BLaER1 (cell line): ENCODE data around the gene GLT6D1.

Experiments
- H3K27ac ChIP-seq: shearing (Covaris generic); formaldehyde crosslinking; 2 replicates; pipeline ENCODE4 v1.8.1; 2022
- H3K27me3 ChIP-seq: shearing (Covaris generic); formaldehyde crosslinking; 2 replicates; pipeline ENCODE4 v1.8.1; 2022
- H3K36me3 ChIP-seq: shearing (Covaris generic); formaldehyde crosslinking; 2 replicates; pipeline ENCODE4 v1.8.1; 2022
- H3K4me1 ChIP-seq: shearing (Covaris generic); formaldehyde crosslinking; 2 replicates; pipeline ENCODE4 v1.8.1; 2022
- H3K4me2 ChIP-seq: shearing (Covaris generic); formaldehyde crosslinking; 2 replicates; pipeline ENCODE4 v1.8.1; 2022
- H3K4me3 ChIP-seq: shearing (Covaris generic); formaldehyde crosslinking; 2 replicates; pipeline ENCODE4 v1.8.1; 2022
- H3K9ac ChIP-seq: shearing (Covaris generic); formaldehyde crosslinking; 2 replicates; pipeline ENCODE4 v1.8.1; 2022
- H3K9me3 ChIP-seq: shearing (Covaris generic); formaldehyde crosslinking; 2 replicates; pipeline ENCODE4 v1.8.1; 2022
- H4K20me1 ChIP-seq: shearing (Covaris generic); formaldehyde crosslinking; 2 replicates; pipeline ENCODE4 v1.8.1; 2022
- Cebpa-rat ChIP-seq: shearing (Covaris generic); IDR thresholded peaks from 2 replicates; pipeline ENCODE4 v1.8.1; 2022

The GLT6D1 gene

DNA sequence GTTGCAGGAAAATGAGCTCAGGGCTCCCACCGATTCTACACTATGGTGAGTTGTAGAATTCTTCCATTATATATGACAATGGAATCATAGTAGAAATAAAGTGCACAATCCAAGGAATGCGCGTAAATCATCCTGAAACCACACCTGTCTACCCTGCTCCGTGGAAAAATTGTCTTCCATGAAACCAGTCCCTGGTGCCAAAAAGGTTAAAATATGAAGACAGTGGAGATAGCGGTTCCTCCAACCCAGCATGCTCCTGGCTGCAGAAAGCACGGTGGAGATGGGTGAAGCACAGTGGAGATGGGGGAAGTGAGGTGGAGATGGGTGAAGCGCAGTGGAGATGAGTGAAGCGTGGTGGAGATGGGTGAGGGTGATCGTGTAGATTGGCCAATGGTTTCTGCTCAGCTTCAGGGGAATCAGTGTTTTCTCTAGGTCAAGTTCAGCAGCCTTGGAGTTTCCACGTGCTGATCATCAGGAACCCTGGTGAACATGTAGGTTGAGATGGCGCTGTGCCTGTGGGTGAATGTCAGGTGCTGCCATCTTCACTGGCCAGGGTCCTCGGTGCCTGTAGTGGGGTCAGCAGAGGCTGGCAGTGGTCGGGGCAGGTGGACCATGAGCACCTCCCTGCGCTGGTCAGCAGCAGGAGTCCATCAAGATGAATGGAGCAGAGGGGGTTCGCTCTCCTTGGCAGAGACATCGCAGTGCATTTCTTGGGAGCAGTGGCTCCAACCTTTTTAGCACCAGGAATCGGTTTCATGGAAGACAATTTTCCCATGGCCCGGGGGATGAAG lies 57.5 kb downstream of the GLT6D1 start:
- no peaks in the 10 kb centered on the region for H3K36me3 ChIP-seq
- H3K9ac ChIP-seq: no peak overlapping the region
- no peak overlapping the region for H3K27ac ChIP-seq
- H3K9me3 ChIP-seq: no peaks in the 10 kb centered on the region
- no peak for TF ChIP-seq Cebpa-rat
- no peaks in the 10 kb centered on the region for H3K27me3 ChIP-seq
- no peaks in the 10 kb centered on the region for H4K20me1 ChIP-seq
- H3K4me3 ChIP-seq: no peak overlapping the region
- H3K4me1 ChIP-seq: peaks cover 31% of the 10 kb centered on the region
- H3K4me2 ChIP-seq: no peak overlapping the region

DNA sequence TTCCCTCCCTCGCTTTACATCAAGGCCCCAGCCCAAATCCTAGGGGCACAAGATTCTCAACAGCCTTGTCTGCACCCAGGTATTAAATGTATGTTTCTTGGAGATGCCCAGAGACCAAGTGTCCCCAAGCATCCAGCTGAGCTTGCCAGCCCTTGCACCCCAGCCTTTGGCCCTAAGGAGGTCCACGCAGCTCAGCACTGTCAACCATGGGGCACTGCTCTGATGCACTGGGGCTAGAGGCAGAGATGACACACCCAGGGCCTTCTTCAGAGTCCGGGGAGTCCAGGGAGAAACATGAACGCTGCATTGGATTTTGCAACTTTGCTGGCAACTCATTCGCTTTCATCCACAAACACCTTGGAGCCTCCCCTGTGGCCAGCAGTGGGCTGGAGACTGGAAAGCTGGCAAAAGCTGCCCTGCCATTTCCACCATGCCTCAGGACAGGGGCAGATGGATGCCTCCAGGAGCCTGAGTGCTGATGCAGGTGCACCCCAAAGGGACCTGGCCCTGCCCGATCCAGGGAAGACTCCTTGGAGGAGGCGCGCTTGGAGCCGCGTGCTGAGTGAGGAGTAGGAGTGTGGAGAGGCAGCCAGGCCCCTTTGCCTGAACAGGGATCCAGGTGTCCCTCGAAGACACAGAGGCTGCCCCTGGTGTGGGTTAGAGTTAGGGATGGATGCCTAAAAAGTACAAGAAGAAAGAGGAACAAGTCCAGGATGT lies 58.5 kb downstream of the GLT6D1 start:
- H3K9ac ChIP-seq: no peak overlapping the region
- no peaks in the 10 kb centered on the region for H3K27me3 ChIP-seq
- no peaks in the 10 kb centered on the region for H3K36me3 ChIP-seq
- H3K4me1 ChIP-seq: peaks cover 21% of the 10 kb centered on the region
- no peak overlapping the region for H3K27ac ChIP-seq
- H3K9me3 ChIP-seq: no peaks in the 10 kb centered on the region
- no peak overlapping the region for H3K4me2 ChIP-seq
- TF ChIP-seq Cebpa-rat: no peak
- H3K4me3 ChIP-seq: no peak overlapping the region
- H4K20me1 ChIP-seq: no peaks in the 10 kb centered on the region

DNA sequence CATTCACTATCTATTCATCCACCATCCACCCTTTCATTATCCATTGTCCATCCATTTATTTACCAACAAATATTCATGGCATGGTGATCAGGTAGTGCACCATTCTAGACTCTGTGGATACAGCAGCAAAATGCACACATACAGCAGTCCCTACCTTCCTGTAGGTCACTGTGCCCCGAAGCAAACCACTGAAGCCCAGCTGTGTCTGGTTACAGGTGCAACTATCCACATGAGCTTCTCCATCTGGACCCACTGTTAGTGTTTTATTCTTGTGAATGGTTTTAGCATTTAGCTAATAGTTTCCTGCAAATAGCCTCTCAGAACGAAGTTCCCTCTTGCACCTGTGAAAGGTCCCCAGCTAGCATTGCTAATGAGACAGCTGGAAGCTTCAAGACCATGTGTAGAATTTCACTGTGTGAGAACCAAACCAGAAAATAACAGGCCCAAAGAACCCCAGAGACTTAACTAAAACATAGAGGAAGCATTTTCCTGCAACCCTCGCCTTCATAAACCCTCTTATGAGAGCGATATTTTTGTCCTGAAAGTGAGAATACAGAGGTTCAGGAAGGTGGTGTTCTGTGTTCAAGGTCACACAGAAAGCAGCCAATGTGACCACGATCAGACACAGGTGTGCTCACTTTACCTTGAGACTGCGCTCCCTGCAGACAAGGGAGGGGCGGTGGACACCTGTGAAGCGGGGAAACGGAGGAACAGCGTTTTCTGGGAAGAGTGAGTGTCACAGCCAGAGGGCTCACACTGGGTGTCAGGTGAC lies 59.3 kb downstream of the GLT6D1 start:
- Histone ChIP-seq H3K36me3 (no peaks in the 10 kb centered on the region), H3K27me3 (no peaks in the 10 kb centered on the region)

DNA sequence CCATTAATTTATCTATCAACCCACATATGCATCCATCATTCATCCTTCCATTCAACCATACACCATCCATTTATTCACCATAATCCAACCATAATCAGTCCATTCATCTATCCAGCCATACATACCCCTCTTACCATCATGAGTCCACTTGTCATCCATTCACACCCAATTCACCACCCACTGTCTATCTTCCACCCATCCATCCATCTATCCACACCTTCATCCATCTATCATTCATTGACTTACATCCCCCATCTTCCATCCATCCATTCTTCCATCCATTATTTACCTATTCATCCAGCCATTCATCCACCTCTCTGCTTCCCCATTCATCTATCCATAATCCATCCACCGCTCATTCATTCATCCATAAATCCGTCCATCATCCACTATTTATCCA lies 60.0 kb downstream of the GLT6D1 start:
- H3K4me2 ChIP-seq: no peak overlapping the region
- TF ChIP-seq Cebpa-rat: no peak
- peaks cover 7% of the 10 kb centered on the region for H3K4me1 ChIP-seq

More for the DNA sequence above, 59.3 kb downstream of the GLT6D1 start:
- Histone ChIP-seq H3K9me3 (no peaks in the 10 kb centered on the region), H3K4me1 (peaks cover 14% of the 10 kb centered on the region), H3K4me2 (no peak overlapping the region), H3K4me3 (no peak overlapping the region), H3K27ac (no peak overlapping the region), H3K9ac (no peak overlapping the region), H4K20me1 (no peaks in the 10 kb centered on the region)
- TF ChIP-seq Cebpa-rat: no peak

DNA sequence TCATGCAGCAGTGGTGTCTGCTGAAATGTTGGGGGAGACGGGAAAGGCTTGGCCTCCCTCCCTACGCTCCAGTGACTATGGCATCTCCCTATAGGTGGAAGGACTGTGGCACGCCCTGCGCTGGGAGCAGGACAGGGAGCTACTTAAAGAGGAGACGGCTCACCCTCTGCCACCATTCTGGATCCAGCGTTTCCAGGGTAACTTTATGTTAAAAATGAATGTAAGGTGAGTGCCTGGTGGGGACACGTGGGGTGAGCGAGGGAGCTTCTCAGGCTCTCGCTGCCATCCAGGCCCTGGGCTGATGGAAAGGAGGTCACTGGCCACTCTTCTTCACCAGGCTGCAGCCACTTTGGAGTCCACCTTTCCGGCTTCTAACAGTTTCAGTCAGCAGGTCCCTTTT lies 62.1 kb downstream of the GLT6D1 start:
- H3K4me3 ChIP-seq: no peak overlapping the region
- H3K36me3 ChIP-seq: no peaks in the 10 kb centered on the region
- H3K9me3 ChIP-seq: no peaks in the 10 kb centered on the region
- H3K4me2 ChIP-seq: no peak overlapping the region
- H3K9ac ChIP-seq: no peak overlapping the region
- no peaks in the 10 kb centered on the region for H4K20me1 ChIP-seq
- H3K4me1 ChIP-seq: no peaks in the 10 kb centered on the region
- no peak overlapping the region for H3K27ac ChIP-seq
- no peaks in the 10 kb centered on the region for H3K27me3 ChIP-seq
- no peak for TF ChIP-seq Cebpa-rat

More for the DNA sequence above, 60.0 kb downstream of the GLT6D1 start:
- Histone ChIP-seq H3K27me3 (no peaks in the 10 kb centered on the region), H3K9me3 (no peaks in the 10 kb centered on the region), H4K20me1 (no peaks in the 10 kb centered on the region), H3K27ac (no peak overlapping the region), H3K4me3 (no peak overlapping the region), H3K9ac (no peak overlapping the region), H3K36me3 (no peaks in the 10 kb centered on the region)

DNA sequence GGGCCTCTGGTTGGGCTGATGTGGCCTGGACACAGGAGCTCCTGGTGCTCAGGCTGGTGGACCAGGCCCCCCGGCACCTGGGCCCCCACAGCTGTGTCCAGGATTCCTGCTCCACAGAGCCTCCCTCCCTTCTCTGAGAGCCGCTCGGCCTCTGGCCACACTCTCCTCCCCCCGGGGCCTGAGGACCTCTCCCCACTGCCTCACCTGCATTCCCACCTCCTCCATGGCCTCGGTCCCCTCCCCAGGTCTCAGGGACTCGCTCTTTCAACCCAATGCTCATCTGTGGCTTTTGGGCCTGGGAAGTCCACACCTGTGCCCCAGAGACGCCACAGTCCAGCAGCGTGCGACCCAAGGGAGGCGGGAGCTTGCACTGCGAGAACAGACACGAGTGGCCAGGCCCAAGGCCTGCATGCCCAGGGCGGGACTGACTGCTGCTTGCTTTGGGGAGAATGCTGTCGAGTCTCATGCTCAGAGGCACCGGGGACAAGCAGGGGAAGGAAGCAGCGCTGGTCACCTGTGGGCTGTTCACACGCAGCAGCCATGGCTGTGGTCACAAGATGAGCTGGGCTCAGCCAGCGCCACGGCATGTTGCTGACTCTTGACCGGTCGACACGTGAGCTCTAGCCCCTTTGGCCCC lies 63.2 kb downstream of the GLT6D1 start:
- H3K27ac ChIP-seq: no peak overlapping the region
- H3K4me3 ChIP-seq: no peak overlapping the region
- H3K27me3 ChIP-seq: no peaks in the 10 kb centered on the region
- H3K36me3 ChIP-seq: no peaks in the 10 kb centered on the region
- H3K4me1 ChIP-seq: no peaks in the 10 kb centered on the region
- no peak overlapping the region for H3K4me2 ChIP-seq
- H3K9me3 ChIP-seq: no peaks in the 10 kb centered on the region
- no peak overlapping the region for H3K9ac ChIP-seq
- TF ChIP-seq Cebpa-rat: no peak
- H4K20me1 ChIP-seq: no peaks in the 10 kb centered on the region

DNA sequence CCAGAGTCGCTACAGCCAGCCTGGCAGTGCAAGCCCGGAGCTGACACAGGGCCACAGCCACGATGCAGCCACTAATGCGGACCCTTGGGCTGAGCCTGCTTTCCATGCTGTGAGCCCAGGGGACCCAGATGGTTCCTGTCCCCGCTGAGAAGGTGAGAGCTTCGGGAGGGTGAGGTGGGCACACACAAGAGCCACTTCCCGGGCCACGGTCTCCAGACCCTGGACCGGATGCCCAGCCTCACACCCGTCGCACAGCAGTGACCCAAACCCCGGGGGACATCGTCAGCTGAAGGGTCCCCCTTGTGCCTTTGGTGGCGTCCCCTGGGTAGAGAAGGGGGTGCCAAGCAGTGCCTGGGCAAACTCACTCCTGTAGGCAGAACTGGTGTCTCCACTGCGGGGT lies 64.4 kb downstream of the GLT6D1 start:
- H3K27ac ChIP-seq: no peak overlapping the region
- H3K27me3 ChIP-seq: no peaks in the 10 kb centered on the region
- TF ChIP-seq Cebpa-rat: no peak
- no peaks in the 10 kb centered on the region for H4K20me1 ChIP-seq
- H3K9me3 ChIP-seq: no peaks in the 10 kb centered on the region
- no peaks in the 10 kb centered on the region for H3K4me1 ChIP-seq
- H3K36me3 ChIP-seq: no peaks in the 10 kb centered on the region
- H3K4me3 ChIP-seq: no peak overlapping the region
- no peak overlapping the region for H3K4me2 ChIP-seq
- no peak overlapping the region for H3K9ac ChIP-seq

DNA sequence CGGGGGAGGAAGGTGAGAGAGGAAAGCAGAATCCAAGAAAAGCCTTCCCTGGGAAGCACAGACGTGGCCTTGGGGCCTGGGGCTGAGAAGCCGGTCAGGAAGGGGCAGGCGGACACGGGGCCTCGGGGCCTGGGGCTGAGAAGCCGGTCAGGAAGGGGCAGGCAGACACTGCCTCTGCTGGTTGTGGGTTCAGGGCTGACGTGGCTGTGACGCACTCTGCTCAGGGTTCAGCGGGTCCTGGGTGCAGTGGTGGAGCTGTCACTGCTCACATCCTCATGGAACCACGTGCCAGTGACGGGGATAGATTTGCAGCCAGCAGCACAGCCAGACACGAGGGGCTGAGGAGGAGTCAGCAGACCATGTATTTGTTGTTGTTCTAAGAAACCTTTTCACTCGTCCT lies 65.0 kb downstream of the GLT6D1 start:
- Histone ChIP-seq H4K20me1 (no peaks in the 10 kb centered on the region), H3K4me2 (no peak overlapping the region), H3K9me3 (no peaks in the 10 kb centered on the region), H3K27ac (no peak overlapping the region), H3K4me3 (no peak overlapping the region), H3K9ac (no peak overlapping the region), H3K27me3 (no peaks in the 10 kb centered on the region), H3K4me1 (no peaks in the 10 kb centered on the region), H3K36me3 (no peaks in the 10 kb centered on the region)
- TF ChIP-seq Cebpa-rat: no peak
